ENCODE data around the gene C13orf42.

The C13orf42 gene

GRCh38 chr13:51036418-51036817 is 74.7 kb downstream of the C13orf42 start:
- Histone ChIP-seq H3K36me3 (no peaks in the 10 kb centered on the region), H3K27me3 (no peaks in the 10 kb centered on the region), H3K4me1 (ENCODE audit: control insufficient read depth in 1 of 2, insufficient read depth in 1 of 2, low read depth in 1 of 2, low read length in 1 of 2) (no peaks in the 10 kb centered on the region), H3K4me3 (ENCODE audit: low read depth in 1 of 2, low read length in 1 of 2) (no peak overlapping the region), H3K9me3 (no peaks in the 10 kb centered on the region), H3K27ac (no peak overlapping the region)
- TF ChIP-seq CTCF (IDR thresholded peaks at IDR 0.05): no peak

DNA sequence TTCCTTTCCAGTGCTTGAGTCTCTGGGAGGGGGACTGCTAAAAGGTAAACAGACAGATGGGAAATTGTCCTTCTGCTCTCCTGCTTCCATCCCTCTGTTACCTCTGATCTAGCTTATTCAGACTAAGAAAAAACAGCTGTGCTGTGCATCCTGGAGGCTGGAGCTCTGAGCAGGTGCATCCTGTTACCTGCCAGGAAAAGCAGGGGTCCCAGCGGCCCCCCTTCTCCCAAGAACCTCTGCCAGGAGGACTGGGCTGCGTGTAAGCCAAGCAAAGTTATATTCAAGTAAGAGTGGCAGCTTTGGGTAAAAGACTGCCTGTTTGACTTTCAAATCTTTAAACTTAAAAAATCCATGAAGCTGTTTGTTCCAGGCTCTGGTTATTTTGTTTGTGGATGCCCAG is 75.1 kb downstream of the C13orf42 start:
- H3K36me3 ChIP-seq: no peaks in the 10 kb centered on the region
- H3K4me3 ChIP-seq (ENCODE audit: low read depth in 1 of 2, low read length in 1 of 2): no peak overlapping the region
- H3K27ac ChIP-seq: no peak overlapping the region
- TF ChIP-seq CTCF (IDR thresholded peaks at IDR 0.05): no peak
- H3K4me1 ChIP-seq (ENCODE audit: control insufficient read depth in 1 of 2, insufficient read depth in 1 of 2, low read depth in 1 of 2, low read length in 1 of 2): no peaks in the 10 kb centered on the region
- H3K27me3 ChIP-seq: no peaks in the 10 kb centered on the region
- H3K9me3 ChIP-seq: no peaks in the 10 kb centered on the region

GRCh38 chr13:51035469-51035868 is 75.6 kb downstream of the C13orf42 start:
- H3K9me3 ChIP-seq: no peaks in the 10 kb centered on the region
- no peak for TF ChIP-seq CTCF (IDR thresholded peaks at IDR 0.05)

DNA sequence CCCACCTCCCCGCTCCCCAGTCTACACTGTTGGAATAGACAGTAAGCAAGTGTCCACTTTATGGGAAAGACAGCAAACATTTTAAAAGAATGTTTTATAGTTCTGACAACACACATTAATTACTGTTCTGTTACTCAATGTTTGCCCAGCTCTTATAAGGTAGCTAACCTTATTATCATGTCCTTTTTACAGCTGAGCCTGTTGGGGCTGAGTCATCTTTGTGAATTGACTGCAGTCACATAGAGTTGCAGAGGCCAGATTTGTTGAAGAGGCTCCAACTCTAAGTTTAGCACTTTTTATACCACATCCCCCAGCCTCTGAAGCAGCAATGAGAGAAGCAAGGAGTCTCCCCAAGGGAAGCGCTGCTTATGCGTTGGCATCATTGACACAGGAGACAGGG is 76.2 kb downstream of the C13orf42 start:
- no peak for TF ChIP-seq CTCF (IDR thresholded peaks at IDR 0.05)
- H3K4me1 ChIP-seq (ENCODE audit: control insufficient read depth in 1 of 2, insufficient read depth in 1 of 2, low read depth in 1 of 2, low read length in 1 of 2): no peaks in the 10 kb centered on the region
- no peak overlapping the region for H3K27ac ChIP-seq
- no peaks in the 10 kb centered on the region for H3K27me3 ChIP-seq
- no peak overlapping the region for H3K4me3 ChIP-seq (ENCODE audit: low read depth in 1 of 2, low read length in 1 of 2)
- H3K9me3 ChIP-seq: no peaks in the 10 kb centered on the region
- no peaks in the 10 kb centered on the region for H3K36me3 ChIP-seq

More at GRCh38 chr13:51035469-51035868, 75.6 kb downstream of the C13orf42 start:
- H3K36me3 ChIP-seq: no peaks in the 10 kb centered on the region
- H3K4me1 ChIP-seq (ENCODE audit: control insufficient read depth in 1 of 2, insufficient read depth in 1 of 2, low read depth in 1 of 2, low read length in 1 of 2): no peaks in the 10 kb centered on the region
- H3K27ac ChIP-seq: no peak overlapping the region
- H3K4me3 ChIP-seq (ENCODE audit: low read depth in 1 of 2, low read length in 1 of 2): no peak overlapping the region
- no peaks in the 10 kb centered on the region for H3K27me3 ChIP-seq

- Histone ChIP-seq H3K36me3 (no peaks in the 10 kb centered on the region), H3K4me1 (ENCODE audit: control insufficient read depth in 1 of 2, insufficient read depth in 1 of 2, low read depth in 1 of 2, low read length in 1 of 2) (no peaks in the 10 kb centered on the region), H3K27me3 (no peaks in the 10 kb centered on the region), H3K9me3 (no peaks in the 10 kb centered on the region), H3K4me3 (ENCODE audit: low read depth in 1 of 2, low read length in 1 of 2) (no peak overlapping the region), H3K27ac (no peak overlapping the region)
- no peak for TF ChIP-seq CTCF (IDR thresholded peaks at IDR 0.05)
Measured at GRCh38 chr13:51033421-51034185, 77.5 kb downstream of the C13orf42 start.
